GM19043 (cell line): ENCODE results near the gene MAD2L1BP.
A peak's percentile ranks its signal among the peaks of the same experiment; 100 is the strongest.

ENCODE experiments used
- ATAC-seq: cut with Tn5 transposase; IDR thresholded peaks from one replicate; pipeline ENCODE4 v1.9.1; 2021; ENCODE audit warnings: low read depth; ENCODE audit not compliant: unreplicated experiment

The MAD2L1BP gene

DNA sequence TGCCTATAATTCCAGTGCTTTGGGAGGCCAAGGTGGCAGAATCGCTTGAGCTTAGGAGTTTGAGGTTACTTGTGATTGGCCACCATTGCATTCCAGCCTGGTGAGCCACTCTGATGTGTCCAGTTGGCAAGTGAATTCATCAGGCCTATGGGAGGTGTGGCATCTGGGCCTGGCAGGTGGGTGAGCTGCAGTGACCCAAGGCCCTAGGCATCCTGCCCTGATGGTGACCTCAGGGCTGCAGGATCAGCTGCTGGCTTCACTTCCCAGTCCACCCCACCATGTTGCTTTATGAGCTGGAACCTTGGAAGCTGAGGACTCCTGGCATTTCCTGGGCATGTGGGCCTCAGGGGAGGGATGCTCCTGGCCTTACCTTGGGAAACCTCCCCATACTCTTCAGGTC lies 29.7 kb downstream of the MAD2L1BP start:
- ATAC-seq, result no peak

DNA sequence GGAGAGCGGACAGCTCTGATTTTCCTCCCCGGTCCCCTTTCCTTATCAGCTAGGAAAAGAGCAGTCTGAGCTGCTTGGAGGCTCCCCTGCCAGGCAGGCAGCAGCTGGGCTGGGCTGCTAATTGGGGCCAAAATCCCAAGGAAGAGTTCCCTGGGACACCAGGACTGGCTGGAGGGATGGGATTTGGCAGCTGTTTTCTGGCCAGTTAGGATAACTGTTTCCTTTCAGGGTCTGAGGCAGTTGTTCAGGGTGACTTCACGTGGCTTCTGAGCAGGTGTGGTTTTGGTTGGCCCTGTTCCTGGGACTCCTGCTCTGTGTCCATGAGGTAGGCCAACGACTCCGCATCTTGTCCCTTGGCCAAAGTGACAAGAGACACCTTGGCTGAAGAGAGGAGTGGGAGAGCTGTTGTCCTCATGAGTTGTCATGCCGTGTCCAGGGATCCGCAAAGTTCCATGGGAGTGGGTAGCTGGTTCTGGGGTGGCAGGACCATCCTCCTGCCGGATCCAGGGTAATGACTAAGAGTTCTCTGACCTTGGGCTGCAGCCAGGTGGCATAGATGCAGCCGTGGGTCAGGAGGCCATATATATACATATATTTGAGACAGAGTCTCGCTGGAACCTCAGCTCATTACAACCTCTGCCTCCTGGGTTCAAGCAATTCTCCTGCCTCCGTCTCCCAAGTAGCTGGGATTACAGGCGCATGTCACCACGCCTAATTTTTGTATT lies 30.7 kb downstream of the MAD2L1BP start:
- no peak for ATAC-seq

DNA sequence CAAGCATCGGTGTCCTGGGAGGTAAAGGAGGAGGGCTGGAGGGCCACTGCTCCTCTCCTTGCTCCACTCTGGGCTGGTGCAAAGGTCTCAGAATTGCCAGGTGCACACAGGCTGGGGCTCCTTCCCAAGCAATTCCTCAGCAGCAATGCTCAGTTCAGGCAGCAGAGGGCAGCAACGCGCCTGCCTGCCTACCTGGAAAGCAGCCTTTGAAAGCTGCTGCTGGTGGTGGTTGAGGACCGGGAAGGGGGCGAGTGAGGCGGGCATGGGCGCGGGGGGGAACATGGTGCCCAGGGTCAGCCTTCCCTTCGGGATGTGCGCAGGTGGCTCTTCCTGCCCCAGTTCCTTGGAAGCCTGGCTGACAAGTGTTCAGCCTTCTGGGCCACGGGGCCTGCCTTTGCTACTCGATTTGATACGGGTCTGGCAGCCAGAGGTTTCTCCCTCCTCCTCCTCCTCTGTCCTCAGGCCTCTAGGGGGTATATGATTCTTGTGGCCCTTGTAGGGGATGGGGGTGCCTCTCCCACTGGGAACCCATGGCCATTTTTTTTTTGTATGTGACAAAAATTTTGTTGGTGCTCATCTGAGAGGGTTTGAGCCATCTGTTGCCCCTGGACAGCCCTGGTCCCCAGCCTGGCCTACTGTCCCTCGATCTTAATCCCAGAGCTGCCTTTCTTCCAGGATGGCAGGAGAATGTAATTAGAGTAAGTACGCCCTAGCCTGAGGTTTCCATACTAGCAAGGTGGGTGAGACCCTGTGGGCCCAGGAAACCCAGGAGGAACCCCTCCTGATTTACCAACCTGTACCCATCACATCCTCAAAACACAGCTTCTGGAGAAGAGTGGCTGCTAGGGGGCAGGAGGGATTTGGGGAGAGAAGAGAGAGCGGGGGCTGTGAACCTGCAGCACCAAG lies 31.9 kb downstream of the MAD2L1BP start:
- no peak for ATAC-seq

DNA sequence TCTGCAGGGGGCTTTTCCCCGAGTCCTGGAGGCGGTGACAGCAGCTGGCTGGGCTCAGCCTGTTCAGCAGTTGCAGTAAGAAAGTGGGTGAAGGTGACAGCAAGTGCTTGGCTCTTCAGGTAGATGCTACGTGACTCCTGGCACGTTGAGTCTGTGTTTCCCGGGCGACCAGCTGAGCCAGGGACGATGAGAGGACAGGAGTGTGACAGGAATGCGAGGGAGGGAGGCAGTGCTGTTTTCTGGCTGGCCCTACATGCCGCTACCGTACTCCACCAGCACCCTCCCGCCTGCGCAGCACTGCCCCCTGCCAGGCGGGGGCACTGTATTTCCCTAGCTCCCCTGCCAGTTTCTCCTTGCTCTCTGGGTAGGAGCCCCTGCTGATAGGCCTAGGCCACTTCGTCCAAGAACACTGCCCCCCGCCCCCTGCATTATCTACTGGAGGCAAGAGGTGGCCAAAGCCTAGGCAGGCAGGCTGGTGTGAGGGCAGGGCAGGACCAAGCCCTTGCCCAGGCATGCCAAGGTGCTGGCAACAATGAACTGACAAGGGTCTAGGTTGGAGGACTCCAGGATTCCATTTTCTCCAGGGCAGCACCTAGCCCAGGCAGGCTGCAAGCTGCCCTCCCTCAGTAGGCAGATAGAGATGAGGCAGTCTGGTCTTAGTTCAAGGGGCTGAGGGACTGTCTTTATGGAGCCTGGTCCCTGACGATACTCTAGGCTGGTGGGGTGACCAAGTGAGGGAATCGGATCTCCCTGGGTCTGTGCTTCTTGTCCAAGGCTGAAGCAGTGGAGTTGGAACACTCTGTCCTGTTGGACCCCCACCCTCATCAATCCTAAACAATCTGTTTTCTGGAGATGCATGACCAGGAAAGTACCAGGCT lies 32.8 kb downstream of the MAD2L1BP start:
- peak; percentile 45 for ATAC-seq

DNA sequence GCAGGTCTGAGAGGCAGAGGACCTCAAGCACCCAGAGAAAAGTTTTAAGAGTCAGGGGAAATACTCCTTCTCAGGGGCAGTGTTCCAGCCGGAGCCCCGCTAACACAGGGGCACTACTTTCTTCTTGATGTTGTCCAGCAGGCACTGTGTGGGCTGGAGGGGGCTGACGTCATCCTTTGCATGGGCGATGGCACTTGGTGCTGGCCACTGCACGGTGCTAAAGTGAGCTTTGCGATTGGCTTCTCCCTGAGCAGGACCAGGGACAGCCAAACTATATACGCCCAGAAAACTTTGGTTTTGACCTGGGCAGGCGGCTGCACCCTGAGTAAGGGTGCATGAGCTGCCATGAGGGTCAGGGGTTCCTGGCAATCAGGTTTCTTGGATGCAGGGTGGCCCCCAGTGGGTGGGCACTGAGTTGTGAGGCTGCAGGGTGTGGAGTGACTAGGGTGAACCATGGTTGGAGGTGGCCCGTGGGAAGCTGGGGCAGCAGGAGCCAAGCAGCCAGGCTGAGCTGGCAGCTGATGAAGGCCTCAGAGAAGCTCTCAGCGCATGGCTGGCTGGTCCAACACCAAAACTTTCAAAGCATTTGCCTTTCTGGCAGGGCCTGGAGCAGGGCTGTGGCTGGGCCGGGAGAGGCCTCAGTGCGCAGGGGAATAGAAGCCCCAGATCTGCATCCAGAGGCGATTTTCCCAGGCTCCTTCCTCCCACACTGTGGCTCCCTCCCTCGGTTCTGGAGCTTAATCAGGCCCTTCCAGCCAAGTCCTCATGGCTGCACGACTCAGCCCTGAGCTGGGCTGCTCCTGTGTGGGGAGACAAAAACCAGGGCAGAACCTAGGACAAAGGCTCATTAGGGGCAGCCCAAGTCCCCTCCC lies 33.6 kb downstream of the MAD2L1BP start:
- ATAC-seq, result no peak

DNA sequence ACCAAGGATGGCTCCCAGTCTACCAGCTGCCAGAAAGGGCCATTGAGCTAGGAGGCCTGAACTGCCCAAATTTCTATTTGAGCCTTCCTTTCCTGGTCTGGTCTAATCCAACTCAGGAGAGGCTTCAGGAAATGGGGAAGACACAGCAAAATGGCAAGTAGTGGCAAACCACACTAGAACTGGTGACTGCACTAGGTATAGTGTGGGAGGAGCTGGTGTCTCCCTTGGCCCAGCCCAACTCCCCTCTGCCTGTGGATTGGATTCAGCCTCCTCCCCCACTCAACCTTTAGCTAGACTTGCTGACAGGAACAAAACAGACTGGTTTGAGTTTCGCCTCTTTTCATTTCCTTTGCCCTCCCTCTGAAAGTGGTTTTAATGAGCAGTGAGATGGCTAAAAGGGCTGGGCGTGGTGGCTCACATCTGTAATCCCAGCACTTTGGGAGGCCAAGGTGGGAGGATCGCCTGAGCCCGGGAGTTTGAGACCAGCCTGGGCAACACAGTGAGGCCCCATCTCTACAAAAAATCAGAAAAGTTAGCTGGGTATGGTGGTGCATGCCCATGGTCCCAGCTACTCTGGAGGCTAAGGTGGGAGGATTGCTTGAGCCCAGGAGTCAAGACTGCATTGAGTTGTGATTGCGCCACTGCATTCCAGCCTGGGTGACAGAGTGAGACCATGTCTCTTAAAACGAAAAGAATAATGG lies 34.4 kb downstream of the MAD2L1BP start:
- no peak for ATAC-seq

DNA sequence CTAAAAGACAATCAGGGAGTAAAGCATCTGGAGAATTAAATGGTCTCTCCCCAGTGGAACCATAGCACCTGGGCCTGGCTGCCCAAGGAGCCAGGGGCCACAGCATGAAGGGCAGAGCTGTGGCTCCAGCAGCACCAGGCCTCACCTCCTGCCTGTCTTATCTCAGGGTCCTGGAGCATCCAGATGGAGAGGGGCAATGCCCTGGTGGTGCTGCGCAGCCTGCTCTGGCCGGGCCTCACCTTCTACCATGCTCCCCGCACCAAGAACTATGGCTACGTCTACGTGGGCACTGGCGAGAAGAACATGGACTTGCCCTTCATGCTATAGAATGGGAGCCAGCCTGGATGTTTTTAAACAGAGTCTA lies 35.0 kb downstream of the MAD2L1BP start:
- no peak for ATAC-seq

DNA sequence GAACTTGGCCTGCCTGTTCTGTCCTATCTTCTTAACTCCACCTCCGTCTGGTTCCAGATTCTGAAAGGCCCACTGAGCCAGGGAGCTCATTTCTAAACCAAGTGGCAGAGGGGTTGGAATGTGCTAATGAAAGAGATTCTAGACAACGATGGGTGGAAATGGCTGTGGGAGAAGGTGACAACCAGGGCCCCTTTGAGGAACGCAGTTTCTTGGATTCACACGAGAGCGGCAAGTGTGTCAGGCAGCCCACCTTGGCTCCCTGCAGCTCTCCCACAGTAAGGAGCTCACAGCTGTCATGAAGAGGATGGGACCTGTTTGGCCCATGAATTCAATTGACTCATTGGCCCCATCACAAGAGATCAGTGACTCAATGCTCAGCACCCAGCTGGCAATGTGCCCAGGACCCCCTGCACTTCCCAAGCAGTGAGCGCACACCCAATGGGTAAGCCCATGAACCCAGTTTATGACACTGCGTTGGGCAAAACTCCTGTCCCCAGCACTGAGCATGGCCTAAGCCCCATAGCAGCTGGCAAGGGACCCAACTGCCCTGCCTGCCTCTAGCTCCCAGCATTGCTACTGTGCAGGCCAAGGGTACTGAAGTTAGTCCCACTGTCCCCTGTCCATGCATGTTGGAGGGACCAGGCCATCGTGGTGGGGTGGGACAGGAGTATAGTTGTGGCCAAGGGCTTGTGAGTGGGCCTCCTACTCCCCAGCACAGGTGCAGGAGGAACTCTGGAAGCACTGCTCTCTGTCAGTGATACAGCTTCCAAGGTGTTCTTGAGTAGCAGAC lies 35.6 kb downstream of the MAD2L1BP start:
- ATAC-seq, result no peak

DNA sequence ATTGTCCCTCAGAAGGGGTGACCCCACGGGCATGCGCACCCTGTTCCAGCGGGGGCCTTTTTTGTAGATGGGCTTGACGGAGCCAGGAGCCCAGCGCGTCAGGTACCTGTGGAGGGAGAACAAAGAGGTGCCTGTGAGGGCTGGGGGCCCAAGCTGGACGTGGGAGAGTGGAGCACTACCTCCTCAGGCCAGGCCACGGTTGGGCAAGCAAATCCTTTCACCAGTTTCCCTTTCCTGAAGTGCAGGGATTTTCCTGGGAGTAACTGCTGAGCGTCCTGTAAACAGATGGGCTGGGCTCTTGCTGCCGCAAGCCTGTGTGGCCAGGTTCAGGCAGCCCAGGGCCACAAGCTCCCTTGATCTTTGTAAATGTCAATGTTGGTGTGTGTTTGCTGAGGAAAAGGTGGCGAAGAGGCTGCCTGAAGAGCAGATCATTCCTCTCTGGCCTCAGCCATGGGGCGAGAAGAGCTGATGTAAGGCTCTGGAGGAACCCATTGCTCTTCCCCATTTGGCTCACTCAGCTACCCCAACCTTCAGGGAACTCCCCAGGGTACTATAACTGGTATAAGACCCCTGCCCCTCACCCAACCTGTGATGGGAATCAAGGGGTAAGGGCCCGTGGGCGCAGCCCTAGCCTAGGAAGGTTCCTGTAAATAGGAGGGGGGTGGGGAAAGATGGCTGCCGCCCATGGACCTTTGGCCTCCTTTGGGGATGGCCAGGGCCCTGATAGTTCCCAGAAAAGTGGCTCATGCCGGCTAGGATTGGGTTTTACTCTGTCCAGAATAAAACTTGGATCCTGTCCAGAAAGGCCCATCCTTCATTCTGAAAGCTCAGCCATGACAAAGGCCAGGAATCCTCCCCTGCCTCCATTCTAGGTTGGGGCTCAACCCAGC lies 36.4 kb downstream of the MAD2L1BP start:
- no peak for ATAC-seq

DNA sequence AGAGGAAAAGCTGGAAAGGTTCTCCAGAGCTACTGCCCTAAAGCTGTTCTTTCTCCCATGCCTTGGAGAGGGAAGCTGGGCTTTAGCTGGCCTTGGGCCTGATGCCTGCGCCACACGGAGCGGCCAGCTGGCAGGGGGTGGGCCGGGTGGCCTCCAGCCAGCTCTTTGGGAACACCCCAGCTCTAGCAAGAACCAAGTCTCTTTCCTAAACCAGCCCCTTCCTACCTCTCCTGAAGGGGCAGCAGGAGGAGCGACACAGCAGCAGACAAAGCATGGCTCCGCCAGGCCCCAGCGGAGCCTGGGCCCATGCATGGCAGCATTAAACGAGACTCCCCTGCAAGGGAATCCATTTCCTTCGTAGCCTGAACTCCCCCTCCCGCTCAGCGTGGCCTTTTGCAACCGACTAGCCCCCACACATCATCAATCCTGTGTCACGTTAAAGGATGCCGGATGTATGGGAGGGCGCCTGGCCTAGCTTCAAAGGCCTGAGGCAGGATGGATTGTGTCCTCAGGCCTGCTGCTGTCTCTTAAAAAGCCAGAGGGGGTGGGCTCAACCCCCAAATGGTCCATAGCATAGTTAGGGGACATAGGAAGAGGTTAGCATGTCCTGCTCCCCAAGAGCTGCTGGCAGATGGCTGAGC lies 37.9 kb downstream of the MAD2L1BP start:
- ATAC-seq, result no peak

DNA sequence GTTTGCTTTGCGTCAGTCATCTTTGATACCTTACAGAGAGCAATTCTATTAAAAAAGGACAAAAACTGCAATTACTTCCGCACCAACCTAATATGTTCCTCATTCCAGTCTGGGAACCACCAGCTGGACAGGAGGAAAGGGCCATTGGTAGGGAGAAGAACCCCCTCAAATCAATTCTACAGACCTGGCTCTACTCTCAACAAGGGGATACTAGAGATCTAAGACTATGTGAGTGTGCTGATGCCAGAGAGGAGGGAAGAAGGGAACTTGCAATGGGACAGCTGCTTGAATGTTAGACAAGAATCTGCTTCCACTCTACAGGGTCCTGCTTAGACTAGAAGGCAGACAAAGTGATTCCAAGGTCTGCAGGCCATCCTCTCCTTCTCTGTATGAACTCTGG lies 38.7 kb downstream of the MAD2L1BP start:
- no peak for ATAC-seq

DNA sequence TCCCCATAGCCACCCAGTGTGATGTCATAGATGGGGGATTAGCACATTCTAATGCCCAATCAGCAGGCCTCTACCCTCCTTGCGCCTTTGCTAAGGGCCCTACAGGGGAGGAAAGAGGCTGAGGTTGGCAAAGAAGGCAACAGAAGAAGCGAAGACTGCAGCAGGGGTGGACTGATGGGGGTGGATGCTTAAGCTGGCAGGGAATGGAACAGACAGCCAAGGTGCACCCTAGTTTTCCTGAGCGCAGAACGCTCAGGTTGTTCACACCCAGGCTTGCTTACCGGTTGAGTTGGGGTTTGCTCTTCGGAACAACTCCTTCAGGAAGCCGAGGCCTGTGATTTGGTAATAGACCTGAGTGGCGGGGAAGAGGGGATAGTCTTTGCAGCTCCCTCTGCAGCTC lies 39.3 kb downstream of the MAD2L1BP start:
- no peak for ATAC-seq

DNA sequence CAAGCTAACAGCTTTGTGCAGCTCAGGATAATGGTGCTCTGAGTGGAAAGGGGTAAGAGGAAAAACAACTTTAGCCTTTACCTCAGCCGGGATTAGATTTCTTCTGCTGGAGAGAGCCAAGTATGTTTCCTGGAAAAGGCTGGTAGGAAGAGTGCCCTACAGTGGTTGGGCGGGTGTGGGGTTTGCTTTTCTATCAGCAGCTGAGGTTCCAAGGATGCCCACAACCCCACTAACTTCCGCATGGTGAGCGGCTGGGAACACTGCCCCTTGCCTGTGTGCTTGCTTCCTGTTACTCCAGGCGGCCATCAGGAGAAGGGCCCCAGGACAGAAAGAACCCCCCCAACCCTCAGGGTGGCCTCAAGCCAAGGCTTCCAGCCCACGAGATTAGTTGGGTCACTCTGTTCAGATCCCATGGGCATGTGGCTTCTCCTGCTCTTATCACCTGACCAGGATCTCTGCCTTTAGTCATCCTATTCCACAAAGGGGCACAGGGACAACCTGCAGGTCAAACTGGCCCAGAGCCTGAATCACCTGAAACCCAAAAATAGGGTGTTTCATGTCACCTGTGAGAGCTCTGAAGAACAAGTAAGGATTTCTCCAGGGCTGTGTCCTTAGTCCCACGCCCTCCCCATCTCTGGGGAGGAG lies 41.4 kb downstream of the MAD2L1BP start:
- no peak for ATAC-seq

DNA sequence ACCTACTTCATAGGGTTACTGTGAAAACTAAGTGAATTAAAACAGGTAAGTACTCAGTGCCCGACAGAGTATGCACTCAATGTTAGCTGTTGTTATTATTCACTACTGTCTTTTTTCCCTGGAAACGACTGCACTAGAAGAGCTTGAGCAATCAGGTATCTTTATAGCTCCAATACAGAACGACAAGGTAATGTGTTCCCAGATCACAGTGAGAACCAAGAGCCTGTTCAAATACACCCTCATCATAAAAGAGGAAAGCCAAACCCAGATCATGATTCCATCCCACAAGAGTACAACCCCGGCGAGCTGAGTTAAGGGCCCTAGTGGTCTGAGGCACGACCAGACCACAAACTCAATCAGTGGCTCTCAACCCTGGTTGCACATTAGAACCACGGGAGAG lies 42.1 kb downstream of the MAD2L1BP start:
- no peak for ATAC-seq

DNA sequence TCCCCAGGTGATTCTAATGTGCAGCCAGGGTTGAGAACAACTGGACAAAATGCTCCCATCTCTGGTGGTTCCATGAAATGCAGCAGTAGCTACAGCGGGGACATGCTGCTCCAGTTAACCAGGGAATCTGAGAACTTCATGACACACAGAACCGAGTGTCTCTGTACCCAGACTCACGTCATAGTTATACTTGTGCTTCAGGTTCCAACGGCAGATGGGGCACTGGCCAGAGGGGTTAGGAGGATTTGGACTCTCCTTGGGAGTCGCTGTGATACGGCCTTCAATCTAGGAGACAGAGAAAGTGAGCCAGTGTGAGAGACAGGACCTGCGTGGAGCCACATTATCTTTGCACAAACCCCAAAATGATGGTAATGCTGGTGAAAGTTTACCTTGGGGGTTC lies 42.7 kb downstream of the MAD2L1BP start:
- ATAC-seq, result no peak

DNA sequence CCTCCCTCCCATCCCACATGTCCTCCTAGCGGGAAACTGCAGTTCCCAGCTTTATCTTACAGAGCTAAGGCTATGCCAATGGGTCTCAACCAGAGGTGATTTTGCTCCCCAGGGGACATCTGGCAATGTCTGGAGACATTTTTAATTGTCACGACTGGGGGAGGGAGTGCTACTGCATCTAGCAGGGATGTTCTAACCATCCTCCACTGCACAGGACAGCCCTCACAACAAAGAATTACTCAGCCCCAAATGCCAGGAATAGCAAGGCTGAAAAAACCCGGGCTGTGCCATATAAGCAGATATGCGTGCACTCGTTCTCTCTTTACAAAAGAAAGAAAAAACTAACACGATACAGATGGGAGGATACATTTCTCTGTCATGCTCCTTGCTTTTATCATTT lies 43.4 kb downstream of the MAD2L1BP start:
- no peak for ATAC-seq
